Retinal pigment epithelial cell (primary cell): ENCODE results near the gene RNF217.
A peak's percentile ranks its signal among the peaks of the same experiment; 100 is the strongest.

ENCODE experiments used
- DNase-seq: peaks from one replicate; pipeline ENCODE4 v3.0.0-alpha.2; 2010; ENCODE audit warnings: low read depth
- H3K4me3 ChIP-seq: 2 replicates; pipeline ENCODE4 v1.5.1; 2011; ENCODE audit warnings: mild to moderate bottlenecking, low read length, control low read depth, moderate library complexity
- TF ChIP-seq, protein P1 (sequence below): conservative IDR thresholded peaks from 2 replicates; pipeline ENCODE4 v1.5.1; 2011; ENCODE audit warnings: low read depth, low read length, control low read depth, inconsistent platforms

Gene RNF217

DNA sequence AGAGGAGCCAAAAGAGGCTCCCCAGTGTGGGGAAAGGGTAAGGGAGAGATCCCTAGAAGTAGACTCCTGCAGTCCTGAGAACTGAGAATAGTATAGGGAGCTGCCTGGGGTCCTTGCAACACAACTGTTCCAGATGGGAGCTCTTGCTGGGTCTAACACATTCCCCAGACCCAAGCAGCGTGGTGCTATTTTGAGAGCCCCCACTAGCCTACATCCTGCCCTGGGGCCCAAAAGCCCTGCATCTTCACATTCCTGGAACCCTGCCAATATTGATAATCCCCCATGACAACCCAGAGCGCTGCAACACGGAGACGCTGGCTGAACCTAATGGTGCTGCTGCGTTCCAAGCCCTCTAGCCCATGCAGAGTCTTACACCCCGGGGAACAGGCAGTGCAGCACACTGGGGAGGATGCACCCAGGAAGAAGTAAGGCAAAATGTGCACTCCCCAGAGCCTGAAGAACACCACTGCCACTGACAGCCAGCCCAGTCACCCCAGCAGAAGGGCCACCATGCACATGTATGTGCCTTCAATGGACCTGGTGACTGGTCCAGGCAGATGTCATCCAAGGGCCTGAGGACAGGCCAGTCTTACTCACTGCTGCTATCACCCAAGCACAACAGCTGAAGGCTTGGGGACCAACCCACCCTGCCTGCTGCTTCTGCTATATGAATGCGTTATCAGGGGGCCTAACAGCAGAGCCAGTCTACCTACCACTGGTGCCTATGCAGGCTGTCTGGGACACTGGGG is 7.0 kb upstream of the RNF217 start:
- DNase-seq, result no peak
- TF ChIP-seq, protein P1, sequence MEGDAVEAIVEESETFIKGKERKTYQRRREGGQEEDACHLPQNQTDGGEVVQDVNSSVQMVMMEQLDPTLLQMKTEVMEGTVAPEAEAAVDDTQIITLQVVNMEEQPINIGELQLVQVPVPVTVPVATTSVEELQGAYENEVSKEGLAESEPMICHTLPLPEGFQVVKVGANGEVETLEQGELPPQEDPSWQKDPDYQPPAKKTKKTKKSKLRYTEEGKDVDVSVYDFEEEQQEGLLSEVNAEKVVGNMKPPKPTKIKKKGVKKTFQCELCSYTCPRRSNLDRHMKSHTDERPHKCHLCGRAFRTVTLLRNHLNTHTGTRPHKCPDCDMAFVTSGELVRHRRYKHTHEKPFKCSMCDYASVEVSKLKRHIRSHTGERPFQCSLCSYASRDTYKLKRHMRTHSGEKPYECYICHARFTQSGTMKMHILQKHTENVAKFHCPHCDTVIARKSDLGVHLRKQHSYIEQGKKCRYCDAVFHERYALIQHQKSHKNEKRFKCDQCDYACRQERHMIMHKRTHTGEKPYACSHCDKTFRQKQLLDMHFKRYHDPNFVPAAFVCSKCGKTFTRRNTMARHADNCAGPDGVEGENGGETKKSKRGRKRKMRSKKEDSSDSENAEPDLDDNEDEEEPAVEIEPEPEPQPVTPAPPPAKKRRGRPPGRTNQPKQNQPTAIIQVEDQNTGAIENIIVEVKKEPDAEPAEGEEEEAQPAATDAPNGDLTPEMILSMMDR, result no peak
- H3K4me3 ChIP-seq, result no peak overlapping the region

DNA sequence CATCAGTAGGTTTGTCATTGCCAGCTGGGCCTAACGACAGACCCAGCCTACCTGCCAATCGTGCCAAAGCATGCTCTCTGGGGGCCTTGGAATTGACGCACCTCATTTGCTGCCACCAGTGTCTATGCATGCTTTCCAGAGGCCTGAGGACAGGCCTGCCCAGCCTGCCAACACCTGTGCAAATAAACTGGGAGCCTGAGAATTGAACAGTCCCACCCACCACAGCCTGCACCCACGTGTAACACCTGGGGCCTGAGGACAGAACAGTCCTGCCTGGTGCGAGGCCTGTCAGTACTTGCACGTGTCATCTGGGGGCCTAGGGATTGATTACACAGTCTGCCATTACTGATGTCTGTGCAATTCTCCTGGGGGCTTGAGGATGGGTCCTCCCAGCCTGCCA is 6.2 kb upstream of the RNF217 start:
- DNase-seq, result no peak
- H3K4me3 ChIP-seq, result no peak overlapping the region
- TF ChIP-seq, protein P1, result no peak

DNA sequence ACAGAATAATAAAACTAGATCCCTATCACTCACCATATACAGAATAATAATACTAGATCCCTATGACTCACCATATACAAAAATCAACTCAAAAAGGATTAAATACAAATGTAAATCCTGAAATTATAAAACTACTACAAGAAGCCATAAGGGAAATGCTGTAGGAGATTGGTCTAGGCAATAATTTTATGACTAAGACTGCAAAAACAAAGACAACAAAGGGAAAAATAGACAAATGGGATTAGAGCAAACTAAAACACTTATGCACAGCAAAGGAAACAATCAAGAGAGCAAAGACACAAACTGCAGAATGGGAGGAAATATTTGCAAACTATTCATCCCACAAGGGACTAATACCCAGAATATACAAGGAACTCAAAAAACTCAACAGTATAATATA is 4.1 kb upstream of the RNF217 start:
- DNase-seq, result no peak
- TF ChIP-seq, protein P1, result no peak

DNA sequence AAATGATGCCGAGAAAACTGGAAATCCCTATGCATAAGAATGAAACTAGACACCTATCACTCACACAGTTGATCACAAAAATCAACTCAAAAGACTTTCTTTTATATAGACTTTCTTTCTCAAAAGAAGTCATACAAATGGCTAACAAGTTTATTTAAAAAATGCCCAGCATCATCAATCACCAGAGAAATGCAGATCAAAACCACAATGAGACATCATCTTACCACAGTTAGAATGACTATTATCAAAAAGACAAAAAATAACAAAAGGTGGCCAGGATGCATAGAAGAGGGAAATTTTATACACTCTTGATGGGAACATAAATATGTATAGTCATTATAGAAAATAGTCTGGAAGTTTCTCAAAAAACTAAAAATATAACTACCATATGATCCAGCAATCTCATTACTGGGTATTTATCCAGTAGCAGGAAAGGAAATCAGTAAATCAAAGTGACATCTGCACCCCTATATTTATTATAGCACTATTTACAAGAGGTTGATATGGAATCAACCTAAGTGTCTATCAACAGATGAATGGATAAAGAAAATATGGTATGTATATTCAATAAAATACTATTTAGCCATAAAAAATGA is 3.4 kb upstream of the RNF217 start:
- DNase-seq, result no peak
- no peak overlapping the region for H3K4me3 ChIP-seq
- TF ChIP-seq, protein P1, result no peak

More for the DNA sequence above, 4.1 kb upstream of the RNF217 start:
- H3K4me3 ChIP-seq, result no peak overlapping the region

DNA sequence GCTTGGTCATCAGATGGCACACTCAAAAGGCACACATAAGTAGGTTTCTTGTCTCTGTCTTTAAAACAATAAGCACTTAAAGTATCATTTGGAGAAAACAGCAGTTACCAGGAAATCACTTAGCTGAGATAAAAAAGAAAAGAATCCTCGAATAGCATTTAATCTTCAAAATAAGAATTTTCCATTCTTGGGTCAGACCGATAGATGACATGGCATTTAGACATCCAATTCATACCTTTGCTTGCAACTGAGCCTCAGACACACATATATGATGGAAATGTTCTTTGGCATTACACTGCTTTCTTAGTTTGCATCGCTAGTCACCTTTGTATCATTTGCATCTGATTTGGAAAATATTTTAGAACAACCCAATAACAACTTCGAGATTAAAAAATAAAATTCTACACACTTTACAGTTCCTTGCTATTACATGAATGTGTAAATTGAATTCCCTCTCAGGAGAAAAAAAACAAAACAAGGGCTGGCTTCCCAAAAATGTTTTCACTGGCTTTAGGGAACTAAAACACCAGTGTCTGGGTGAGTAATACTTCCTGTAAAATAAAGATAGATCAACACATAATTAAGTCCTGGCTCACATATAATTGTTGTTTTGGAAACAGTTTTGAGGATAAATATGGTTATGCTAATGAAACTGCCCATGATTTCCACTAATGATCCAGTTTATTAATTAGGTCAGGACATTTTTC is 1.3 kb upstream of the RNF217 start:
- no peak for DNase-seq
- peak overlapping the region; percentile 91 for H3K4me3 ChIP-seq
- TF ChIP-seq, protein P1, result no peak

DNA sequence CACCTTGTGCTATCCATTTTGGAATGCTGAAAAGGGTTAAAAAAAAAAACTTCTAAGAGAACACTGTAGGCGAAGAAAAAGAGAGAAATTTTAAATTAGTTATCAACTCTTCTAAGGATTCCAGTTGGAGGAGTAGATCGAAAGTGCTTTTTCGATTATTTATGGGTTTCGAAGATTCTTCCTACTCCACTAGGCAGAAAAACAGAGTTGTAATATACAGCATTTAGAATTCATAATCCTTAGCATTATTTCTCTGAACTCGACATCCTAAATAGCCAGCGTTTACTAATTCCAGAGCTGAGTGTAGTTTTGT is 817 bp upstream of the RNF217 start:
- TF ChIP-seq, protein P1, result no peak
- no peak for DNase-seq
- H3K4me3 ChIP-seq, result peak overlapping the region; percentile 91
